SK-N-MC (cell line): ENCODE results near the gene CSTPP1.

Experiments used
- DNase-seq: peaks from one replicate; pipeline ENCODE4 v3.0.0-alpha.2; 2011; ENCODE audit warnings: low read depth, low spot score
- H3K27ac ChIP-seq: fragments of 200-600 bp; sonication (generic); 2 replicates; pipeline ENCODE4 v1.5.1; 2016; ENCODE audit warnings: mixed run types
- H3K36me3 ChIP-seq: fragments of 200-600 bp; sonication (generic); 2 replicates; pipeline ENCODE4 v1.6.1; 2017; ENCODE audit warnings: antibody characterized with exemption, low read length, mixed read lengths; ENCODE audit not compliant: insufficient read depth
- H3K4me3 ChIP-seq: fragments of 200-600 bp; sonication (generic); 2 replicates; pipeline ENCODE4 v1.5.1; 2016
- H3K9ac ChIP-seq: fragments of 200-600 bp; sonication (generic); 2 replicates; pipeline ENCODE4 v1.8.0; 2017; ENCODE audit warnings: mixed run types, mixed read lengths; ENCODE audit not compliant: insufficient read length
- H3K9me3 ChIP-seq: fragments of 200-600 bp; sonication (generic); 2 replicates; pipeline ENCODE4 v1.6.1; 2017; ENCODE audit warnings: low read depth, mild to moderate bottlenecking, antibody characterized with exemption, low read length, moderate library complexity, mixed read lengths
- EZH2 ChIP-seq: fragments of 200-600 bp; sonication (generic); IDR thresholded peaks from one replicate; pipeline ENCODE4 v1.6.1; 2017; ENCODE audit warnings: antibody characterized with exemption
- FOXP2 ChIP-seq: optimal IDR thresholded peaks from 2 replicates; pipeline ENCODE3; 2011; ENCODE audit warnings: mild to moderate bottlenecking, moderate library complexity; ENCODE audit not compliant: insufficient read depth; ENCODE audit errors: extremely low read length, control extremely low read depth
- POLR2AphosphoS5 ChIP-seq: IDR thresholded peaks from 2 replicates; pipeline ENCODE4 v1.6.1; 2012; ENCODE audit warnings: mild to moderate bottlenecking, low read depth, low read length, borderline replicate concordance

Gene CSTPP1

GRCh38 chr11:47047972-47048371, 111.4 kb downstream of the CSTPP1 start:
- no peaks in the 10 kb centered on the region for H3K36me3 ChIP-seq
- no peak for DNase-seq
- no peaks in the 10 kb centered on the region for H3K9me3 ChIP-seq
- H3K4me3 ChIP-seq = no peak overlapping the region
- no peak overlapping the region for H3K9ac ChIP-seq
- no peak for TF ChIP-seq EZH2
- no peak overlapping the region for H3K27ac ChIP-seq

DNA sequence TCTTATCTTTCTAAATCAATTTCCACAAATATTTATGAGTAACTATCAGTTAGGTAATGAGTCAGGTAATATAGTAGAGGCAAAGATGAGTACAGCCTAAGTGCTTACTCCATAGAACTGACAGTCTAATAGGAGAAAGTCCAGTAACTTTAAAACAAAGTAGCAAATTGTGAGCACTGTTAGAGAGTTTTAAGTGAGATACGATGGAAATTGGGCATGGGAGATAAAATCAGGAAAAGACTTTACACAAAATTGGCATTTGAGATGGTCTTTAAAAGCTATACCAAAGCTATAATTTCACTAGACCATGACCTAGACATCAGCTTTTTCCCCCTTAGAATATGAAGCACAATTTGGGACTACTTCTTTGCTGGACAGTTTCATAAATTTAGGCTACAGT, 113.7 kb downstream of the CSTPP1 start:
- H3K9me3 ChIP-seq = no peaks in the 10 kb centered on the region
- no peak overlapping the region for H3K27ac ChIP-seq
- DNase-seq = no peak
- H3K4me3 ChIP-seq = no peak overlapping the region
- H3K9ac ChIP-seq = no peak overlapping the region
- H3K36me3 ChIP-seq = no peaks in the 10 kb centered on the region
- no peak for TF ChIP-seq FOXP2
- TF ChIP-seq POLR2AphosphoS5 = no peak
- TF ChIP-seq EZH2 = no peak

- no peak overlapping the region for H3K9ac ChIP-seq
- H3K4me3 ChIP-seq = no peak overlapping the region
- H3K9me3 ChIP-seq = no peaks in the 10 kb centered on the region
- DNase-seq = no peak
- no peak overlapping the region for H3K27ac ChIP-seq
- no peaks in the 10 kb centered on the region for H3K36me3 ChIP-seq
- TF ChIP-seq FOXP2 = no peak
- no peak for TF ChIP-seq POLR2AphosphoS5
- no peak for TF ChIP-seq EZH2
Measured at GRCh38 chr11:47051217-47051616, 114.7 kb downstream of the CSTPP1 start.

DNA sequence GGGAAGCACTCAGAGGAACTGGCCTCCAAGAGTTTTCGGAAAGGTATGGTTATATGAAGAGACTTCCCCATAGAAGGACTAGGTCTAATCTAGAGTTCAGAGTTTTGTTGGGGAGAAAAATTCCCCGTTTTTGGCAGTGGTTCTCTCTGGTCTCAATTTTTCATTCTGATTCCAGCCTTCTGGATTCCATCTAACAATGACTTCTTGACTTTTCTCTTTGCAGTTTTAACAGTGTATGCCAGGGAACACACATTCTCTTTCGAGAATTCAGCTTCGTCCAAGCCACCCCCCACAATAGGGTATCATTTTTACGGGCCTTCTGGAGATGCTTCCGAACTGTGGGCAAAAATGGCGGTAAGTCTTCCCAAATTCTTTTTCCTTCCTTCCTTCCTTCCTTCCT, 115.6 kb downstream of the CSTPP1 start:
- TF ChIP-seq EZH2 = no peak
- TF ChIP-seq FOXP2 = no peak
- no peak for TF ChIP-seq POLR2AphosphoS5
- no peak for DNase-seq
- Histone ChIP-seq H3K9ac (no peak overlapping the region), H3K9me3 (no peaks in the 10 kb centered on the region), H3K36me3 (no peaks in the 10 kb centered on the region), H3K27ac (no peak overlapping the region), H3K4me3 (no peak overlapping the region)

- Histone ChIP-seq H3K27ac (no peak overlapping the region), H3K36me3 (no peaks in the 10 kb centered on the region; the same call in 1 of the 2 replicates), H3K9ac (no peak overlapping the region), H3K4me3 (no peak overlapping the region), H3K9me3 (no peaks in the 10 kb centered on the region)
- DNase-seq = no peak
- TF ChIP-seq POLR2AphosphoS5 = no peak
- TF ChIP-seq EZH2 = no peak
- no peak for TF ChIP-seq FOXP2
Measured at GRCh38 chr11:47052576-47052975, 116.0 kb downstream of the CSTPP1 start.

- TF ChIP-seq POLR2AphosphoS5 = no peak
- TF ChIP-seq EZH2 = no peak
- no peak for TF ChIP-seq FOXP2
- no peak overlapping the region for H3K27ac ChIP-seq
- no peaks in the 10 kb centered on the region; the same call in none of the 2 replicates for H3K36me3 ChIP-seq
- no peak for DNase-seq
- no peak overlapping the region for H3K4me3 ChIP-seq
- no peaks in the 10 kb centered on the region for H3K9me3 ChIP-seq
- H3K9ac ChIP-seq = no peak overlapping the region
Measured at GRCh38 chr11:47055534-47055933, 119.0 kb downstream of the CSTPP1 start.

- Histone ChIP-seq H3K4me3 (no peak overlapping the region), H3K36me3 (no peaks in the 10 kb centered on the region; the same call in none of the 2 replicates), H3K9me3 (no peaks in the 10 kb centered on the region), H3K9ac (no peak overlapping the region), H3K27ac (no peak overlapping the region)
- no peak for DNase-seq
- TF ChIP-seq EZH2 (no peak), POLR2AphosphoS5 (no peak)
Measured at GRCh38 chr11:47056261-47056915, 119.8 kb downstream of the CSTPP1 start.

GRCh38 chr11:47057365-47057764, 120.8 kb downstream of the CSTPP1 start:
- H3K4me3 ChIP-seq = no peak overlapping the region
- TF ChIP-seq EZH2 (no peak), POLR2AphosphoS5 (no peak)
- H3K9ac ChIP-seq = no peak overlapping the region
- H3K36me3 ChIP-seq = no peaks in the 10 kb centered on the region; the same call in none of the 2 replicates
- H3K9me3 ChIP-seq = no peaks in the 10 kb centered on the region
- DNase-seq = no peak
- no peak overlapping the region for H3K27ac ChIP-seq

GRCh38 chr11:47060807-47061206, 124.2 kb downstream of the CSTPP1 start:
- no peak overlapping the region for H3K9ac ChIP-seq
- H3K27ac ChIP-seq = no peak overlapping the region
- no peaks in the 10 kb centered on the region for H3K9me3 ChIP-seq
- TF ChIP-seq FOXP2 = no peak
- no peak for TF ChIP-seq POLR2AphosphoS5
- TF ChIP-seq EZH2 = no peak
- H3K4me3 ChIP-seq = no peak overlapping the region
- no peaks in the 10 kb centered on the region; the same call in none of the 2 replicates for H3K36me3 ChIP-seq
- no peak for DNase-seq
